AG09319 (cell line): ENCODE results near the gene SLAMF6.
"Not testable (repeated sequence)": the region's sequence is repeated elsewhere in the genome, so short reads cannot be mapped to it uniquely, and the experiment has no call there.

Experiments used
- DNase-seq: peaks from one replicate; pipeline ENCODE4 v3.0.0-alpha.2; 2010; ENCODE audit warnings: low read depth; ENCODE audit errors: extremely low read depth
- CTCF ChIP-seq: IDR thresholded peaks from 2 replicates; pipeline ENCODE4 v1.5.1; 2011; ENCODE audit warnings: low read depth, mild to moderate bottlenecking, inconsistent platforms, low read length, moderate library complexity

SLAMF6 gene

GRCh38 chr1:160520582-160520981 lies 2.5 kb downstream of the SLAMF6 start:
- no peak for DNase-seq
- no peak for TF ChIP-seq CTCF

GRCh38 chr1:160519642-160520435 lies 3.2 kb downstream of the SLAMF6 start:
- no peak for DNase-seq
- no peak for TF ChIP-seq CTCF

DNA sequence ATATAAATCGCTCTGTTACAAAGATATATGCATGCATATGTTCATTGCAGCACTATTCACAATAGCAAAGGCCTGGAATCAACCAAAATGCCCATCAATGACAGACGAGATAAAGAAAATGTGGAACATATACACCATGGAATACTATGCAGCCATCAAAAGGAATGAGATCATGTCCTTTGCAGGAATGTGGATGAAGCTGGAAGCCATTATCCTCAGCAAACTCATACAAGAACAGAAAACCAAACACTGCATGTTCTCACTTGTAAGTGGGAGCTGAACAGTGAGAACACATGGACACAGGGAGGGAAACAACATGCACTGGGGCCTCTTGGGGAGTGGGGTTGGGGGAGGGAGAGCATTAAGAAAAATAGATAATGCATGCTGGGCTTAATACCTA lies 5.5 kb downstream of the SLAMF6 start:
- not testable (repeated sequence) for DNase-seq

GRCh38 chr1:160515908-160516307 lies 7.1 kb downstream of the SLAMF6 start:
- not testable (repeated sequence) for DNase-seq

- no peak for TF ChIP-seq CTCF
- DNase-seq: no peak
These were observed 18.4 kb downstream of the SLAMF6 start for GRCh38 chr1:160504651-160505050.

- no peak for TF ChIP-seq CTCF
- DNase-seq: no peak
These were observed 20.0 kb downstream of the SLAMF6 start for GRCh38 chr1:160503087-160503486.

GRCh38 chr1:160500321-160500990 lies 22.6 kb downstream of the SLAMF6 start:
- no peak for DNase-seq
- TF ChIP-seq CTCF: no peak

GRCh38 chr1:160499631-160500030 lies 23.4 kb downstream of the SLAMF6 start:
- DNase-seq: no peak
- no peak for TF ChIP-seq CTCF

DNA sequence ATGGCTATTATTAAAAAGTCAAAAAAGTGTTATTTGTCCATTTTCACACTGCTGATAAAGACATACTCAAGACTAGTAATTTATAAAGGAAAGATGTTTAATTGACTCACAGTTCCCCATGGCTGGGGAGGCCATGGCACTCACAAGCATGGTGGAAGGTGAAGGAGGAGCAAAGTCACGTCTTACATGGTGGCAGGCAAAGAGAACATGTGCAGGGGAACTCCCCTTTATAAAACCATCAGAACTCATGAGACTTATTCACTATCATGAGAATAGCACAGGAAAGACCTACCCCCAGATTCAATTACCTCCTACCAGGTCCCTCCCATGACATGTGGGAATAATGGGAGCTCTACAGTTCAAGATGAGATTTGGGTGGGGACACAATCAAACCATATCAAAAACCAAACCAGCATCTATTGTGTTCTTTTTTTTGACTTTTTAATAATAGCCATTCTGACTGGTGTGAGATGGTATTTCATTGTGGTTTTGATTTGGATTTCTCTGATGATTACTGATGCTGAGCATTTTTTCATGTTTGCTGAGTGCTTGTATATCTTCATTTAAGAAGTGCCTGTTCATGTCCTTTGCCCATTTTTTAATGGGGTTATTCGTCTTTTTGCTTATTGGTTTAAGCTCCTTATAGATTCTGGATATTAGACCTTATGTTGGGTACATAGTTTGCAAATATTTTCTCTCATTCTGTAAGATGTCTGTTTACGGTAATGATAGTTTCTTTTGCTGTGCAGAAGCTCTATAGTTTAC lies 24.6 kb downstream of the SLAMF6 start:
- DNase-seq: not testable (repeated sequence)
